Right lobe of liver (tissue), 4 donors: Measurements from ENCODE around the gene SLC2A4.

Source experiments
- POLR2A ChIP-seq: fragments of 450-650 bp; IDR thresholded peaks from one replicate; pipeline ENCODE4 v1.6.1; 2017; ENCODE audit warnings: antibody characterized with exemption, mild to moderate bottlenecking
- TF ChIP-seq, protein P1 (sequence below), 4 donors: fragments of 200-600 bp in 3 of 4; fragments of 450-650 bp in 1 of 4; IDR thresholded peaks; one replicate each; pipeline versions ENCODE4 v1.5.1 to v1.8.0; 2016 to 2022; ENCODE audit warnings: antibody characterized with exemption in 4 of 4, mild to moderate bottlenecking in 2 of 4
- donor health status: DM: no; HTN: no; CAD: no.
- donor health status: DM: no; HTN: no; CAD: no.
- donor health status: DM: no; HTN: yes; CAD: no.

DNA sequence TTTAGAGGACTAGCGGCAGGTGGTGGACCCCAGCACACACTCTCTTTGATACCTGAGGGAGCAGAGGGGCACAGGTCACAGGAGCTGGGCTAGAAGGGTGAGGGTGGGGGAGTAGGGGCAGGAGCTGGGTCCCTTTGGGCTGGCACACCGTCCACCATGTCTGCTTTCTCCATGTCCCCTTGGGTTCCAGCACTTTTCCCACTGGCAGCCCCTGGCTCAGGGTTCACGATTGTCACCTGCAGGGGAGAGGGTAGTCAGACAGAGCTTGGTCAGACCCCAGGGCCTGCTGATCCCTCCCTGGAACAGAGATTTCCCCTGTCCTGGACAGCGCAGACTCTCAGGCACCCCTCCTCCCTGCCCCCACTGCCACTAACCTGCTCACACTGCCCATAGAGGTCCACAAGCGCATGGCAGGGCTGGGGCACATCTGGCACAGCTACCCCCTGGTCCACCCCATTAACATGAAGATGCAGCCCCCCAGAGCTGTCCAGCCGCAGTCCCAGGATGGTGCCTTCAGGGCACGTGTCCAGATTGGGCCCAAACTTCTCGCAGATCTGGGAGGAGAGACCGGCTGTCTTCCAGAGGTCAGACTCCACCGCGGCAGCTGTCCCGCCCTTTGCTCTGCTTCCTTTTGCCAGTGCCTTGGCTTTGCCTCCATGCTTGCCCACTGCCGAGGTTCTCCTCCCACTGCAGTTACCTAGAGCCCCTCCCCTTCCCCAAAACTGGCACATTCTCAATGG, 36.8 kb downstream of the SLC2A4 start:
- TF ChIP-seq POLR2A, result no peak
- TF ChIP-seq, protein P1, sequence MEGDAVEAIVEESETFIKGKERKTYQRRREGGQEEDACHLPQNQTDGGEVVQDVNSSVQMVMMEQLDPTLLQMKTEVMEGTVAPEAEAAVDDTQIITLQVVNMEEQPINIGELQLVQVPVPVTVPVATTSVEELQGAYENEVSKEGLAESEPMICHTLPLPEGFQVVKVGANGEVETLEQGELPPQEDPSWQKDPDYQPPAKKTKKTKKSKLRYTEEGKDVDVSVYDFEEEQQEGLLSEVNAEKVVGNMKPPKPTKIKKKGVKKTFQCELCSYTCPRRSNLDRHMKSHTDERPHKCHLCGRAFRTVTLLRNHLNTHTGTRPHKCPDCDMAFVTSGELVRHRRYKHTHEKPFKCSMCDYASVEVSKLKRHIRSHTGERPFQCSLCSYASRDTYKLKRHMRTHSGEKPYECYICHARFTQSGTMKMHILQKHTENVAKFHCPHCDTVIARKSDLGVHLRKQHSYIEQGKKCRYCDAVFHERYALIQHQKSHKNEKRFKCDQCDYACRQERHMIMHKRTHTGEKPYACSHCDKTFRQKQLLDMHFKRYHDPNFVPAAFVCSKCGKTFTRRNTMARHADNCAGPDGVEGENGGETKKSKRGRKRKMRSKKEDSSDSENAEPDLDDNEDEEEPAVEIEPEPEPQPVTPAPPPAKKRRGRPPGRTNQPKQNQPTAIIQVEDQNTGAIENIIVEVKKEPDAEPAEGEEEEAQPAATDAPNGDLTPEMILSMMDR (IDR thresholded peaks at IDR 0.05), result no peak
